Activated T-helper 1 cell treated with anti-CD3 and anti-CD28 coated beads, Interleukin-2, amount 50 U/mL, for 16 hours (primary cell): ENCODE results near the gene CUL4B.
"Not testable (repeated sequence)": the region's sequence is repeated elsewhere in the genome, so short reads cannot be mapped to it uniquely, and the experiment has no call there.

Source experiments
- DNase-seq, 2 donors: peaks; one replicate each; pipeline ENCODE4 v3.0.0-alpha.2; 2020; ENCODE audit warnings: low read depth in 1 of 2, low spot score in 1 of 2

CUL4B gene

DNA sequence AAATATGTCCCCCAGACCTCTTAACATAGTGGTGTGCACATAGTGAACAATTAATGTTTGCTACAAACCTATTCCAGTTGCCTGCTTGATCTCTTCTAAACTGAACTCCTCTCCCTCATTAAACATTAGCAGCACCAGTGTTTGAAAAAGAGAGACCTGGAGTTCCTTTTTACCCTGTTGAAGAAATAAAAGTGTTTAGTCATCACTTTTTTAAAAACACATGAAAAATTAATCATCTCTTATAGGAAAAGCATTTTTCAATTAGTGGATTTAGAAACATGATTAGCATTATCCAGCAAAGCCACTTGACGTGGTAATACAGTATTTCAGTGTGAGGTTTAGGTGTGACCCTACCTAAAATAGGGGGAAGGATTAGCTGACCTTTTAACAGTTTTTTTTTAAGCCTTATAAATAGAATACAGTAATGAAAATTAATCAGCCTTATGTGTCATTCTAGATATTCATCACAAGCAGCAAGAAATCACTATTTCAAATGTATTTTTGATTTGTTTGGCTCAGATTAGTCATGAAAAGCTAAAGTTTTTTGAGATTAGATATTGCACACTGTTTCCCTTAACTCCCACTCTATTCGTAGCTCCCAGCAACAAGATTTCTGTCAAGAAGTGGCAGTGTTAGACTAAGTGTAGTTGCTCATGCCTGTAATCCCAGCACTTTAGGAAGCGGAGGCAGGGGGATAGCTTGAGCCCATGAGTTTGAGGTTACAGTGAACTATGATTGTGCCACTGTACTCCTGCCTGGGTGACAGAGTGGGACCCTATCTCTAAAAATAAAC, 26.2 kb downstream of the CUL4B start:
- no peak for DNase-seq

DNA sequence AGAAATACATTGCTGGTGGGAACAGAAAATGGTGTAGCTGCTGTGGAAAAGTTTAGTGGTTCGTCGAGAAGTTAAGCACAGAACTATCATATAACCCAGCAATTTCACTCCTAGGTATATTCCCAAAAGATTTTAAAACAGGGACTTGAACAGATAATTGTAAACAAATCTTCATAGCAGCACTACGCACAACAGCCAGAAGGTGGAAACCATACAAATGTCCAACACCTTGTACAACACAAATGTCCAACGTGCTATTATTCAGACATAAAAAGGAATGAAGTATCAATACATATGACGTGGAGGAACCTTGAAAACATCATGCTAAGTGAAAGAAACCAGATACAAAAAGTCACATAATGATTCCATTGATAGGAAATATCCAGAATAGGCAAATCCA, 37.9 kb downstream of the CUL4B start:
- DNase-seq: no peak

DNA sequence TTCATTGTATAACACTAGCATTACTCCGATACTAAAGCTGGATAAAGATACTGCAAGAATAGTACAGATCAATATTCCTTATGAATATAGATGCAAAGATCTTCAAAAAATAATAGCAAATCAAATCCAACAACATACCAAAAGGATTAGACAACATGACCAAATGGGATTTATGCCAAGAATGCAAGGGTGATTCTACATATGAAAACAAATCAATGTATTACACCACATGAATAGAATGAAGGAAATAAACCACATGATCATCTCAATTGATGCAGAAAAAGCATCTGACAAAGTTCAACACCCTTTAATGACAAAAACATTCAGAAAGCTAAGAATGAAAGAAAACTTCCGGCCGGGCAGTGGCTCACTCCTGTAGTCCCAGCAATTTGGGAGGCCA, 42.8 kb downstream of the CUL4B start:
- no peak for DNase-seq

DNA sequence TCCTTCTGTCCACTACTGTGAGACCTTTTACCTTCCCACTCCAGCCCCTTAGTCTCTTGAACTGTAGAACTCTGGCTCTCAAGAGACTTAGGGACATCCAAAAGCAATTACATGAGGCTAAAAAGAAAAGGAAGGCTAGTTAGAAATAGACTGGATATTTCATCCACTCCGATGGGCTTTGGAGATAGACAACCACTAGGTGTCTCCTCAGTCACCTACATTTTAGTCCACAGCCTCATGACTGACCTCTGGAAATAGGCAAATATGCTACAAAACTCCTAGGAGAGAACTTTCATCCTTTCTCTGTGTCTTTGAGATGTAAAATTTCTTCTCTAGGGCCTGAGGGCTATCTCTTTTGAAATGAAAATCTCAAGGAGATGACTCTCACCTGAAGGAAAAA, 46.5 kb downstream of the CUL4B start:
- DNase-seq: no peak

DNA sequence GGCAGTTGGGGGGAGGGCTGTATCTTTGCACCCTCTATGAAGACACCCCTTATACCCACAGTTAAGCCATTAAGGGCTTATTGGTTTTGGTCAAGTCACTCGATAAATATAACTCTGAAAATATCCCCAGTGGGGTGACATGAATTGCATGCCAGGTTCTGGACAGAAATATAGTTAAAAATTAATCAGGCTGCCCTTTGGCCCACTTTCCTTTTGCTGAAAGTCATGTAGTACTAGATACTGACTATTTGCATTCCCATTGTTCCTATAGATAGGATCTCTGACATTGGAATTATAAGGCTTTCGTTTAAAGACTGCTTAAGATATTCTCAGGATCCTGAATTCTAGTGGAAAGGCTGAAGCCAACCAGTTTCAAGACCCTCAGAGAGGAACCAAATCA, 48.1 kb downstream of the CUL4B start:
- no peak for DNase-seq

DNA sequence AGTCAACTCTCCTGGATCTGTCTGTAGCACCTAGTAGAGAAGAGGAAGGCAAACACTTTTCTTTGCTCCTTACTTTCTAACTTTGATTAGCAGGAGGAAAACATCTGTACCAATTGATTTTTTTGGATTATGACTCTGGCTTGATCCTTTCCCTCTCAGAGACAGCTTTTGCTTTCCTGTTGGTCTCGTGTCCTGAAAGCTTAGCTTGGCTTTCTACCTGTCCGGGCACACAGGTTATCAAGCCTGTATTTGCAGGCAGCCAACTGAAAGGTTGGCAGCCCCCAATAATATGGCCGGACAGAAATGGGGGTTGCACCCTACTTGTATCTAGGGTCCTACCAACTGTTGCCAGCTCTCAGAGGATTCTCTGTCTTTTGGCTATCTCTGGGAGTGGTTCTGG, 48.5 kb downstream of the CUL4B start:
- DNase-seq: no peak

DNA sequence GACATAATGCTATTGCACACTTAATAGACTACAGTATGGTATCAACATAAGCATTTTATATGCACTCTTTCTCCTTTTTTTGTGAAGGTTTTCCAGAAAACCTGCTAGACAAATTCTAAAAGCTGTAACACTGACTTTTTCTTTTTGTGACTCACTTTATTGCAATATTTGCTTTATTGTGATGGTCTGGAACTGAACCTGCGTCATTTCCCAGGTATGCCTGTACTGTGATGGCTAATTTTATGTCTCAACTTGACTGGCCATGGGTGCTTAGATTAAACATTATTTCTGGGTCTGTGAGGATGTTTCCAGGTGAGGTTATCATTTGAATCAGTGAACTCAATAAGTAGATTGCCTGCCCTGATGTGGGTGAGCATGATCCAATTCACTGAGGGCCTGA, 56.2 kb downstream of the CUL4B start:
- DNase-seq: no peak

DNA sequence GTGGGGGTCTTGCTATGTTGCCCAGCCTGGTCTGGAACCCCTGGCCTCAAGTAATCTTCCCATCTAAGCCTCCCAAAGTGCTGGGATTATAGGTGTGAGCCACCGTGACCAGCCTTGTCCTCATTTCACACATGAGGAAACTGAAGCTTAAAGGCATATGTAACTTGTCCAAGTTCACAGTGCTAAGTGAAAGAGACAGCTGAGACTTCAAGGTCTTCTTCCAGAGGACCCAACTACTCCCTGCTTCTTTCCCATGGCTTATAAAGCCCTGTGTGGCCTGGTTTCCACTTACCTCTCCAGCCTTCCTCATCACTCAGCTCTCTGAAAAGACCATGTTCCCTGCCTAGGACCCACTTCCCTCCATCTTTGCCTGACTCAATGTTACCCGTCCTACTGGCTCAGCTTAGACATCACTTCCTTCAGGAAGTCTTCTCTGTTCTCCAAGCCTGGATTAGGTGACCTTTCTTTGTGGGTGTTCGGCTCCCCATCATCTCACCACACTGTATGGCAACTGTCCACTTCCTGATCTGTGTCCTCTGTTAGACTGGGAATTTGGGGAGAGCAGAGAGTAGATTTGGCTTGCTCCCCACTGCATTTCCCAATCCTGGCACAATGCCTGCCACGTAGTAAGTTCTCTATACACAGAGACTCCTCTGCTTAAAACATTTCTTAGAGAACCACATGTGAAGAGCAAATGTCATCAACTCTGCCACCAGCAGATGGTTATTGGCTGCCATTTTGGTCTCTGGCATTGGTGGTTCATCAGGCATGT, 61.3 kb downstream of the CUL4B start:
- DNase-seq: no peak

DNA sequence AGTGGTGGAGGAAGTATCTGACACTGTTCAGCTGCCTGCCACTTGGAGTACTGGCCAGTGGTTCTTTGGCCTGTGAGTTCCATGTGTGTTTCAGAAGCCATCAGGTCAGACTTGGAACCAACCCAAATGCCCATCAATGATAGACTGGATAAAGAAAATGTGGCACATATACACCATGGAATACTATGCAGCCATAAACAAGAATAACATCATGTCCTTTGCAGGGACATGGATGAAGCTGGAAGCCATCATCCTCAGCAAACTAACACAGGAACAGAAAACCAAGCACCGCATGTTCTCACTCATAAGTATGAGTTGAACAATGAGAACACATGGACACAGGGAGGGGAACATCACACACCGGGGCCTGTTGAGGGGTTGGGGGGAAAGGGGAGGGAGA, 70.6 kb downstream of the CUL4B start:
- not testable (repeated sequence) for DNase-seq

DNA sequence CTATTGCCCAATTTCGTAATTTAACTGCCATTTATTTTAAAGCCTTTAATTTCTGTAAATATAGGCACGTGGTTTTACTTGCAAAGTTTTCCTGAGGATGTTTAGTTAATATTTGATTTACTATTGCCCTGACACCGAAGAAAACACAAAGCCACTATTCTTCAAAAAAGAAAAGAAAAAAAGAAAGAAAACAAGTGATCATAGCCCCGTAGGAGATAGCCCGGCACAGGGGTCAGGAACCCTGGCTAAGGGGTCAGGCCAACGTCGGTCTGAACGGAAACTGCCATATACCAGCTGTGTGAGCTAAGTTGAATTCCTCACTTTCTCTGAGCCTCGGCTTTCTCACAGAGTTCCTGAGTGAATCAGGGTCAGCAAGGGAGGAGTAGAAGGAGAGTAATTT, 74.0 kb downstream of the CUL4B start:
- DNase-seq: no peak

DNA sequence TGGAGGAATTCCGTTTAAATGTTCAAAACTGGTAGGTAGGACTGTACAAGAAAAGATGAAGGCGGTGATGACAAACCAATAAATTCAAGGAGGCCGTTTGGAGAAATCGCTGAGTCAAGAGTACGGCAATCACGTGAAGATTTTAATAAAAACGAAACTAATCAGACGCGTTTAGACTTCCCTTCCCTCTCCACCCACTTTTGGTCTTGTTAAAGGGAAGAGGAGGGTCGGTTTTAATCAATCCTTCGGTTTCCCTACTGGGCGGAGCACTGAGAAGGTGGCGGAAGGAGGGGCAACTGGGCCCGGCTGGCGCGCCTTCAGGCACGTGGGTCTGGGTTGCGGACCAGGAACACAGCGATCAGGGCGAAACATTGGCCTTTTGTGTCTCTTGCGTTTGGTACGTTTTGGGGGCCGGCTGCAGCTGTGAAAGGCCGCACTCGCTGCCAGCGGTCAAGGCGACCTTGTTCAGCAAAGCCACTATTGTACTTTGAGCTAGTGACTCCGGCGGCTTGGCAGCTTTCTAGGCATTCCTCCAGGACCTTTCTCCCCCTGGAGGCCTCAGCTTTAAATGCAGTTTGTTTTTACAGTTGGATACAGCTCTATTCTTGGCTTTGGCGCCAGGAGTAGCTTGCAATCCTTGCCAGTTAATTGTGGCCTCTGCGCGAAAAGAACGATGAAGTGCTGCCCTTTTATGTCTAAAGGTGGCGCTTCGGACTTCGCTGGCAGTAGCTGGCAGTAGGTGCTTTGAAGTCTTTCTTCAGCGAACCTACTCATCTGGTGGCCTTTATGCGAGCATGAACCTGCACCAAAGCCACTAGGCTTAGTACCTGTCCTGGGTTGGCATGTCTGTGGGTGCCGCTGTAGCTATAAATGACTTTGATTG, 74.9 kb downstream of the CUL4B start:
- DNase-seq: peak in 1 of 2 donors; percentile 25

DNA sequence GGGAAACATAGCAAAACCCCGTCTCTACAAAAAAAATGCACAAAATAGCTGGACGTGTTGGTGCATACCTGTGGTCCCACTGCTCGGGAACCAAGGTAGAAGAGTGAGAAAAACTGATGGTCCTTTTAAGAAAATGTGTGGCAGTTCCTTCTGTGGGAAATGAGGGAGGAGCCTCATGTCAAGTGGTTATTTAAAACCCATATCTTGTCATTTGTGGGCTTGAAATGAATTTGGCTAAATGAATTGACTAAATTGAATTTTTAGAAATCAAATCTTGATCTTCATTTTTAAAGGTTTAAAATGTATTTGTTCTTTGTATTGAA, 75.5 kb downstream of the CUL4B start:
- DNase-seq: no peak

DNA sequence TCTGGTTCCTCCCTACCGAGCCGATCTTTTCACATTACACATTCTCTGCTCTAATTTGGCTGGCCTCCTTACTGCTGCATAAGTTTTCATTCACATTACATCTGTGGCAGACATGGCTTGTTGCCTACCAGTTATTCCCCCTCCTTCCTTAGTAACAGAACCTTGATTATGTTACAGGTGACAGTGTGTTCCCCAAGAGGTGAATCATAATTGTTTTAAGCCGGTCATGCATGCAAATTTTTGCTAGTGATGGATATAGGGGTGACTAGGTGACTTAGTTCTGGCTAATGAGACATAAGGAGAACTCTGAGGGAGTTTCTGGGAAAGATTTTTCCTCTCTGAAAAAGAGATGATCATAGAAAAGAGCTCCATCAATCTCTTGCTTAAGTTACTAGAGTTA, 83.3 kb downstream of the CUL4B start:
- DNase-seq: no peak

DNA sequence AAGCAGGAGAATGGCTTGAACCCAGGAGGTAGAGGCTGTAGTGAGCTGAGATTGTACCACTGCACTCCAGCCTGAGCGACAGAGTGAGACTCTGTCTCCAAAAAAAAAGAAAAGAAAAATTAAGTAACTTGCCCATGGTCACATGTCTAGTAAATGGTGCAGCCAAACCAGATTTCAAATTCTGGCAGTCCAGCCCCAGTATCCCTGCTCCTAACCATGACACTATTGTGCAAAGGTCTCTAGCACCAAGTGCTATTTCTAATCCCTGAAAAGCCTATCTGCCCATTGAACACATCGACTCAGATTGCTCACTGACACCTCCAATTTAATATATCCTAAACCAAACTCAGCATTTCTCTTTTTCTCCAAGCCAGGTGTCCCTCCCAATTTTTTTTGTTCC, 84.0 kb downstream of the CUL4B start:
- no peak for DNase-seq

DNA sequence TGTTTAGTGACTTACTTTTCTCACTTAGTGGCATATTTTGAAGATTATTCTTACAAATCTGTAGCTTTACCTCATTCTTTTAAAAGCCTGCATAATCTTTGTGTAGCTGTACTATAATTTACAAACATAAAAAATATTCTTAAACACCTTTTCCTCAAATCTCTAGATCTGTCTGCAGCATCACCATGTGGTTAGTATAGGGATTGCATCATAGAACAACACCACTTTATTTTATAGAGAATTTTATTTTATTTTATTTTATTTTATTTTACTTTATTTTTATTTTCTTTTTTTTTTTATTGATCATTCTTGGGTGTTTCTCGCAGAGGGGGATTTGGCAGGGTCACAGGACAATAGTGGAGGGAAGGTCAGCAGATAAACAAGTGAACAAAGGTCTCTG, 85.3 kb downstream of the CUL4B start:
- DNase-seq: not testable (repeated sequence)
